Thymus (tissue), 11 donors: Measurements from ENCODE around the gene NXPE2. TPM values are rescaled to one million over a fixed set of nuclear protein-coding genes. Genes with fewer than 3 reads are reported as not detected.

Source experiments
- DNase-seq, 9 donors: peaks; one replicate each; pipeline ENCODE4 v3.0.0-alpha.2; 2013; ENCODE audit warnings: low spot score in 9 of 9, low read depth in 6 of 9, missing footprints in 1 of 9
- H3K27ac ChIP-seq, 2 donors: one replicate each; pipeline ENCODE4 v1.5.1; 2013; ENCODE audit warnings: control low read depth in 1 of 2, low read depth in 1 of 2, low read length in 1 of 2, mild to moderate bottlenecking in 1 of 2, moderate library complexity in 1 of 2
- H3K27me3 ChIP-seq, 2 donors: one replicate each; pipeline ENCODE4 v1.5.1; 2013; ENCODE audit warnings: low read length in 1 of 2; ENCODE audit not compliant: control insufficient read depth in 2 of 2, insufficient read depth in 1 of 2
- H3K36me3 ChIP-seq, 2 donors: one replicate each; pipeline ENCODE4 v1.5.1; 2013; ENCODE audit warnings: low read length in 1 of 2, mild to moderate bottlenecking in 1 of 2, moderate library complexity in 1 of 2; ENCODE audit not compliant: control insufficient read depth in 2 of 2, insufficient read depth in 2 of 2
- H3K4me1 ChIP-seq, 2 donors: one replicate each; pipeline ENCODE4 v1.5.1; 2013; ENCODE audit warnings: low read length in 2 of 2; ENCODE audit not compliant: control insufficient read depth in 2 of 2, insufficient read depth in 2 of 2
- H3K4me3 ChIP-seq, 2 donors: one replicate each; pipeline ENCODE4 v1.5.1; 2013; ENCODE audit warnings: low read length in 2 of 2, control low read depth in 1 of 2, mild to moderate bottlenecking in 1 of 2
- H3K9me3 ChIP-seq, 2 donors: one replicate each; pipeline ENCODE4 v1.5.1; 2013; ENCODE audit warnings: low read length in 1 of 2, mild to moderate bottlenecking in 1 of 2; ENCODE audit not compliant: control insufficient read depth in 2 of 2, insufficient read depth in 1 of 2
- WGBS: extraction: QIAGEN DNeasy Blood & Tissue Kit; methylation state at CpG from one replicate; pipeline ENCODE4 v1.1.7; 2013; 5-methylcytosine and 5-hydroxymethylcytosine counted together
- polyA plus RNA-seq: library from polyadenylated mRNA; stranded (reverse); fragments of 200-250 nt; gene quantifications from one replicate; pipeline ENCODE4 v1.2.3, GENCODE V29; 2013
- total RNA-seq: library from RNA; stranded (reverse); fragments of 120-200 nt; gene quantifications from one replicate; pipeline ENCODE4 v1.2.4, GENCODE V29; 2013
- donor health status: healthy.

Gene NXPE2
- total and polyA plus RNA-seq, 2 donors: 0.05 to 0.07 TPM

- H3K4me1 ChIP-seq: no peaks in the 10 kb centered on the region
- no peaks in the 10 kb centered on the region for H3K9me3 ChIP-seq
- H3K27ac ChIP-seq: no peak overlapping the region
- no peaks in the 10 kb centered on the region for H3K27me3 ChIP-seq
- no peaks in the 10 kb centered on the region for H3K36me3 ChIP-seq
- DNase-seq: no peak
- H3K4me3 ChIP-seq: no peak overlapping the region
Measured at GRCh38 chr11:114673661-114674060, 4.7 kb upstream of the NXPE2 start.

- Histone ChIP-seq H3K36me3 (no peaks in the 10 kb centered on the region), H3K27ac (no peak overlapping the region)
- 85% methylated on average over 4 of the region's 4 CpGs for WGBS
Measured at GRCh38 chr11:114679505-114679904, 1.2 kb downstream of the NXPE2 start.

GRCh38 chr11:114683007-114683406 lies 4.7 kb downstream of the NXPE2 start:
- no peaks in the 10 kb centered on the region for H3K9me3 ChIP-seq
- H3K27ac ChIP-seq: no peak overlapping the region
- no peak overlapping the region for H3K4me3 ChIP-seq
- WGBS: 99% methylated on average over 1 of the region's 1 CpG
- H3K36me3 ChIP-seq: no peaks in the 10 kb centered on the region
- H3K4me1 ChIP-seq: no peaks in the 10 kb centered on the region
- no peak for DNase-seq
- no peaks in the 10 kb centered on the region for H3K27me3 ChIP-seq

More at GRCh38 chr11:114679505-114679904, 1.2 kb downstream of the NXPE2 start:
- no peaks in the 10 kb centered on the region for H3K4me1 ChIP-seq
- H3K27me3 ChIP-seq: no peaks in the 10 kb centered on the region
- DNase-seq: no peak
- H3K4me3 ChIP-seq: no peak overlapping the region
- no peaks in the 10 kb centered on the region for H3K9me3 ChIP-seq

GRCh38 chr11:114684636-114685035 lies 6.3 kb downstream of the NXPE2 start:
- DNase-seq: no peak
- Histone ChIP-seq H3K4me3 (no peak overlapping the region), H3K27ac (no peak overlapping the region), H3K36me3 (no peaks in the 10 kb centered on the region), H3K9me3 (no peaks in the 10 kb centered on the region), H3K27me3 (no peaks in the 10 kb centered on the region), H3K4me1 (no peaks in the 10 kb centered on the region)

GRCh38 chr11:114685097-114685496 lies 6.8 kb downstream of the NXPE2 start:
- Histone ChIP-seq H3K9me3 (no peaks in the 10 kb centered on the region), H3K27me3 (no peaks in the 10 kb centered on the region)
- WGBS: 94% methylated on average over 1 of the region's 1 CpG

GRCh38 chr11:114705280-114706024 lies 27.1 kb downstream of the NXPE2 start:
- Histone ChIP-seq H3K36me3 (no peaks in the 10 kb centered on the region), H3K4me3 (no peak overlapping the region), H3K27me3 (no peaks in the 10 kb centered on the region), H3K9me3 (no peaks in the 10 kb centered on the region), H3K4me1 (no peaks in the 10 kb centered on the region), H3K27ac (no peak overlapping the region)
- WGBS: 83% methylated on average over 4 of the region's 4 CpGs
- DNase-seq: no peak

More at GRCh38 chr11:114685097-114685496, 6.8 kb downstream of the NXPE2 start:
- no peak for DNase-seq
- H3K4me1 ChIP-seq: no peaks in the 10 kb centered on the region
- H3K36me3 ChIP-seq: no peaks in the 10 kb centered on the region
- H3K4me3 ChIP-seq: no peak overlapping the region
- H3K27ac ChIP-seq: no peak overlapping the region

- DNase-seq: no peak
- H3K27me3 ChIP-seq: no peaks in the 10 kb centered on the region
- H3K4me1 ChIP-seq: no peaks in the 10 kb centered on the region
- no peaks in the 10 kb centered on the region for H3K9me3 ChIP-seq
- 93% methylated on average over 1 of the region's 1 CpG for WGBS
- H3K36me3 ChIP-seq: no peaks in the 10 kb centered on the region
- H3K4me3 ChIP-seq: no peak overlapping the region
- H3K27ac ChIP-seq: no peak overlapping the region
Measured at GRCh38 chr11:114709960-114710359, 31.6 kb downstream of the NXPE2 start.

- no peaks in the 10 kb centered on the region for H3K9me3 ChIP-seq
- H3K27me3 ChIP-seq: no peaks in the 10 kb centered on the region
- no peaks in the 10 kb centered on the region for H3K4me1 ChIP-seq
- DNase-seq: no peak
- no peak overlapping the region for H3K27ac ChIP-seq
- no peak overlapping the region for H3K4me3 ChIP-seq
- 97% methylated on average over 2 of the region's 2 CpGs for WGBS
- no peaks in the 10 kb centered on the region for H3K36me3 ChIP-seq
Measured at GRCh38 chr11:114713756-114714155, 35.4 kb downstream of the NXPE2 start.

GRCh38 chr11:114719562-114719961 lies 41.2 kb downstream of the NXPE2 start:
- H3K27me3 ChIP-seq: no peaks in the 10 kb centered on the region
- 90% methylated on average over 5 of the region's 5 CpGs for WGBS
- DNase-seq: no peak

More at GRCh38 chr11:114719562-114719961, 41.2 kb downstream of the NXPE2 start:
- Histone ChIP-seq H3K9me3 (no peaks in the 10 kb centered on the region), H3K27ac (no peak overlapping the region), H3K36me3 (no peaks in the 10 kb centered on the region), H3K4me1 (no peaks in the 10 kb centered on the region), H3K4me3 (no peak overlapping the region)
